ENCODE measurements around the gene FAM170B.

FAM170B gene

DNA sequence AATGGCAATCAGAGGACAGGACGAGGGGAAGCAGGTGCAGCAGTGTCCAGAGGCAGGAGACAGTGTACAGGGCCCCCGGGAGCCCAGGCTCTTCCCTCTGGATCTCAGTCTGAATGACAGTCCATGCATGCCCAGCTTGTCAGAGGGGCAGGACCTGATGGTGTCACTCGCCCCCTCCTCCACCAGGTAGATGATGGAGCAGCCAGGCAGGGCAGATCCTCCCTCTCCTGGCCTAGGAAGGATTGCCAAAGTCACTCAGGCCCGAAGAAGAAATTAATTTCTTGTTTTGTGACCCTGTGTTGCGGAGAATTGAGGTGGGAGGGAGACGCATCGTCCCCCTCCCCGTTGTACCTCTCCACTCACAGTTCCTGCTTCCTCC is 22.5 kb downstream of the FAM170B start:
- DNase-seq (ENCODE audit: low read depth): no peak
- TF ChIP-seq, protein P1, sequence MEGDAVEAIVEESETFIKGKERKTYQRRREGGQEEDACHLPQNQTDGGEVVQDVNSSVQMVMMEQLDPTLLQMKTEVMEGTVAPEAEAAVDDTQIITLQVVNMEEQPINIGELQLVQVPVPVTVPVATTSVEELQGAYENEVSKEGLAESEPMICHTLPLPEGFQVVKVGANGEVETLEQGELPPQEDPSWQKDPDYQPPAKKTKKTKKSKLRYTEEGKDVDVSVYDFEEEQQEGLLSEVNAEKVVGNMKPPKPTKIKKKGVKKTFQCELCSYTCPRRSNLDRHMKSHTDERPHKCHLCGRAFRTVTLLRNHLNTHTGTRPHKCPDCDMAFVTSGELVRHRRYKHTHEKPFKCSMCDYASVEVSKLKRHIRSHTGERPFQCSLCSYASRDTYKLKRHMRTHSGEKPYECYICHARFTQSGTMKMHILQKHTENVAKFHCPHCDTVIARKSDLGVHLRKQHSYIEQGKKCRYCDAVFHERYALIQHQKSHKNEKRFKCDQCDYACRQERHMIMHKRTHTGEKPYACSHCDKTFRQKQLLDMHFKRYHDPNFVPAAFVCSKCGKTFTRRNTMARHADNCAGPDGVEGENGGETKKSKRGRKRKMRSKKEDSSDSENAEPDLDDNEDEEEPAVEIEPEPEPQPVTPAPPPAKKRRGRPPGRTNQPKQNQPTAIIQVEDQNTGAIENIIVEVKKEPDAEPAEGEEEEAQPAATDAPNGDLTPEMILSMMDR (IDR thresholded peaks at IDR 0.05; ENCODE audit: low read depth, low read length, missing control alignments): no peak

DNA sequence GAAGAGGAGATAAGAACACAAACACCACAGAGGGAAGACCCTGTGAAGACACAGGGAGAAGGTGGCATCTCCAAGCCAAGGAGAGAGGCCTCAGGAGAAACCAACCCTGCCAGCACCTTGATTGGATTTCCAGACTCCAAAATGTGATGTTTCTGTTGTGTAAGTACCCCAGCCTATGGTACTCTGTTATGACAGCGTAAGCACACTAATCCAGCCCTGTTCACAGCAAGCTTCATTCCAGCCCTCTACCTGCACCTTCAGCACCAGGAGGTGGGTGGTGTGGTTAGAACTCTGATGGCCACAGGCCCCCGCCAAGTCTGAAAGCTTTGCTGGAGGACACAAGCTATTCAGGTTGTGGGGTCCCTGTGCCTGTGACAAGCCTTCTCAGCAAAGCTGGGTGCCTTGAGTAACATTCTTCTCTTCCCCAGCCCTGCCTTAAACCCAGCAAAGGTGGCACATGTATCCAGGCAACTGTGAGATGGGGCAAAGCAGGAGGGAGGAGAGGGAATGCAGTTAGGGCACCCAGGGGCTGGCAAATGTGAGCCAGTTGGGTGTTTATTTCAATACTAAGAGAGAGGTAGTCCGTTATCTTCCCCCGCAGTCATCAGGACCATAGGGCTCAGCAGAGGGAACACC is 23.0 kb downstream of the FAM170B start:
- TF ChIP-seq, protein P1 (IDR thresholded peaks at IDR 0.05; ENCODE audit: low read depth, low read length, missing control alignments): no peak
- H3K4me3 ChIP-seq (ENCODE audit: low read depth, low read length): no peak overlapping the region
- DNase-seq (ENCODE audit: low read depth): no peak

More for the DNA sequence above, 22.5 kb downstream of the FAM170B start:
- no peak overlapping the region for H3K4me3 ChIP-seq (ENCODE audit: low read depth, low read length)

DNA sequence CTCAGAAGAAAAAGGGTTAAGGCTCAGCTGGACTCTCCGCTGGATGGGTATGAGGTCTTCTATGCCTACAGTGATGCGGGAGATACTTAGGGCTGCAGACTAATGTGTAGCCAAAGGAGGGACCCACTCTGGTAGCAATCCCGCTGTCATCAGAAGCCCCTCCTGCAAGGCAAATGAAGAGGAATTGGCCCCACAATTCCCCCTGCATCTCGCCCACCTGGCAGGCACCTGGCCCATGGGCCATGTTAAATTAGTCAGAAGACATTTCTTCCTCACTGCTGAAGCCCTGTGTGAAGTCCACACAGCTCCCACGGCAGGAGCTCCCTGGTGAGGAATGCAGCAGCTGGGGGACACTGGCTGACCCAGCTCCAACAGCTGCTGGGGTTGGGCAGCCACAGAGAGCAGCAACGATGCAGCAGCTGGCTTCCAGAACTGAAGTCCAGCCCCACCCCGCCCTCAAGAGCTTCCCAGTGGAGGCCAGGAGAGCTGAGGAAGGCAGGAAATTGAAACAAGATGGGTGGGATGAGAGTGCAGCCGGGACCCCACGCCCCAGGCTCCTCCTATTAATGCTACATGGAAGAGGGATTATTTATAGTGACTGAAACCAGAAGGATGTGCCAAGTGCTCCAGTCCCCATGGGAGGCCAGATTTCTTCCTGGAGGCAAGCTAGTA is 24.0 kb downstream of the FAM170B start:
- DNase-seq (ENCODE audit: low read depth): no peak
- no peak overlapping the region for H3K4me3 ChIP-seq (ENCODE audit: low read depth, low read length)
- TF ChIP-seq, protein P1 (IDR thresholded peaks at IDR 0.05; ENCODE audit: low read depth, low read length, missing control alignments): no peak

DNA sequence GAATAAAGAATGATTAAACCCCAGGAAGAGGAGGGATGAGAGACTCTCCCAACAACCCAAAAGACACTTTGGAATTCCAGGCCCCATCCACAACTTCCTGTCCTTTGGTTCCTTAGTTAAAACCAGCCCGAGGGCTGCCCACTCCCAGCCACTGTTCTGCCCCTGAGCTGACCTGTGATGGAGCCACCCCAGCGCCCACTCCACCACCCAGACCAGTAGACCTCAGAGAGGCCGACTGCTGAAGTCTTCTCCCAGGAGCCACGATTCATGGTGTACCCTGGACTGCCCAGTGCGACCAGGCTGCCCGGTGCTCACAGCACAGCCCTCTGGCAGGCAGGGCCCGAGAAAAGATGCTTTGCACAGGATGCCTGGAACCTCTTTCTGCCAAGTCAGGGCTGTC is 25.2 kb downstream of the FAM170B start:
- TF ChIP-seq, protein P1 (IDR thresholded peaks at IDR 0.05; ENCODE audit: low read depth, low read length, missing control alignments): no peak
- no peak overlapping the region for H3K4me3 ChIP-seq (ENCODE audit: low read depth, low read length)
- no peak for DNase-seq (ENCODE audit: low read depth)

DNA sequence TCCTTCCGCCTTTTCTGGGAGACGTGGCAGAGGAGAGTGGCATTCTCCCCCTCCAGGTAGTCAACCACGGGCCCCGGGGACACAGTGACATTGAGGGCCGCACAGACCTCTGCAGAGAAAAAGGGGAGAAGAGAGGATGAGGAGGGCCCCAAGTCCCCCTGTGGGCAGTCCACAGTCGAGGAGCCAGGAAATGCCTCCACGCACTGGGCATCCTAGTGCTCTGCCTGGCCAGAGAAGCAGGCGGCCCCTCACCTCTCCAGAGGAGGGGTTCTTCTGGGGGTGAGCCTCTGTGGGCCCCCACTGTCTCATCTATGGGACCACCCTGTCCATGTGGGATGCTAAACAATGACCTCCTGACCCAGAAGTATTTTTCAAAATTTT is 25.9 kb downstream of the FAM170B start:
- TF ChIP-seq, protein P1 (IDR thresholded peaks at IDR 0.05; ENCODE audit: low read depth, low read length, missing control alignments): no peak
- no peak for DNase-seq (ENCODE audit: low read depth)
- H3K4me3 ChIP-seq (ENCODE audit: low read depth, low read length): no peak overlapping the region

DNA sequence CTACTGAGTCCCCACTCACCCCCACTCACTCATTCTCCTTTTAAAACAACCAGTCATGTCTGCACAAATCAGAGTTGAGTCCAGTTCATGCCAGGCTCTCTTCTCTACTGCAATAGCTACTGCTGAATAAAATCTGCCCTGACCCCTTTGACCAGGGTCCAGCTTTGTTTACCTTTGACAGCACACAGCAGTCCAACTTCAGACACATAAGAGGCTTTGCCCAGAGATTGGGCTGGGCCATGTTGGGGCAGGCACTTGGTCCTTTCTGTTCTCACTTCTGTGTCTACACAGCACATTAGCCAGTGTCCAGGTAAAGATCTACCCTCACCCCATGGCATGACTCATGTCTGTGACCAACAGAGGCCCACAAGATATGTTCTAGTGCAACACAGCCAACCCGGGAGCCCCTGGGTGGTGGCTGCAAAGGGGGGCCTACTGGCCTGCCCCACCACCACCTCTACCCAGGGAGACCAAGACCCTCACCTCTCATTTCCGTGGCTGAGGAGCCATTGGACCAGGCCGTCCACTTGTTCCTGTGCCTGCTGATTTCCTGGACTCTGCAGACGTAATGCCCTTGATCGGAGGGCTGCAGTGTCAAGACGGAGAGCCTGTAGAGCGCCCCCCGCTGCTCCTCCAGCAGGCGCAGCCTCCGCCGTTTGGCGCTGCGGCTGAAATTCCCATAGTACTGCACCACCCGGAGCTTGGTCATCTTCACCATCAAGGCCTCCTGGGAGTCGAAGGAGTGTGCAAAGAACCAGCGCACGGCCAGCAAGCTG is 26.5 kb downstream of the FAM170B start:
- TF ChIP-seq, protein P1 (IDR thresholded peaks at IDR 0.05; ENCODE audit: low read depth, low read length, missing control alignments): no peak
- no peak overlapping the region for H3K4me3 ChIP-seq (ENCODE audit: low read depth, low read length)
- DNase-seq (ENCODE audit: low read depth): no peak
